GM21825 (cell line): ENCODE measurements around the gene JAG2.

ENCODE experiments used
- ATAC-seq: cut with Tn5 transposase; IDR thresholded peaks from one replicate; pipeline ENCODE4 v1.9.1; 2021; ENCODE audit warnings: mild to moderate bottlenecking, moderate library complexity; ENCODE audit not compliant: unreplicated experiment

Gene JAG2

DNA sequence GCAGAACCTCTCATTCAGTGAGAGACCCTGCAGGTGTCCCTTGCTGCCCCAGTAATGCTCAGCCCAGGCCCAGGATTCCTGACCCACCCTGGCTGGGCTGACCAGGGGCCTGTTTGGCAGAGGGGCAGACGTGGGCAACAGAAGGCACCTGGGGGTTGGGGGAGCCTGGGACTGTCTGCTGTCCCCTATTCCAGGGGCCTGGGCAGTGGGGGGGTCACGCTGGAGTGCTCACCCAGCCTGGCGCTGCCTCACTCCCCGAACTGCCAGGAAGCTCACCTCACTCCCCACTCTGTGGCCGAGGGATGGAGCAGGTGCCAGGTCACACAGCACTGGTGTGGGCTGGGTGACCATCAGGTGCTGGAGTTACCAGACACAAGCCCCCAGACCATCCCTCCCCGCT is 35.1 kb upstream of the JAG2 start:
- no peak for ATAC-seq

DNA sequence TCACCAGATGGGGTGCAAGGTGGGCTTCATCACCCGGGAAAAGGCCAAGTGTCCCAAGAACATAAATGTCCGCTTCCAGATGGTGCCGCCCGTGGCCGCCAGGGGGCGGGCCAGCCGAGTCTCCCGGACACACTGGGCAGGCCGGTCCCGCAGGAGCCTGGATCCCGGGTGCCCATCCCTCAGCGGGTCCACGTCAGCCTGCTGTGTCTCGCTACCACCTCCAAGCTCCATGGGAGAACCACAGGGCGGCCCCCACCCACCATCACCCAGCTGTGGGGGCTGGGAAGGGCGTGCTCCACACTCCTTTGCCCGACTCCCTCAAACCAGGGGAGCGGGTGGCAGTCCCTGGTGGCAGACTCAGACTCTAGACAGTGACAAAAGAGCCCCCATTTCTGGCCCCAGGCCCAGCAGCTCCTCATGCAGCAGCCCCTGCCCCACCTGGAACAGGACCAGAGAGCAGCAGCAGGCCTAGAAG is 34.5 kb upstream of the JAG2 start:
- ATAC-seq, result no peak

DNA sequence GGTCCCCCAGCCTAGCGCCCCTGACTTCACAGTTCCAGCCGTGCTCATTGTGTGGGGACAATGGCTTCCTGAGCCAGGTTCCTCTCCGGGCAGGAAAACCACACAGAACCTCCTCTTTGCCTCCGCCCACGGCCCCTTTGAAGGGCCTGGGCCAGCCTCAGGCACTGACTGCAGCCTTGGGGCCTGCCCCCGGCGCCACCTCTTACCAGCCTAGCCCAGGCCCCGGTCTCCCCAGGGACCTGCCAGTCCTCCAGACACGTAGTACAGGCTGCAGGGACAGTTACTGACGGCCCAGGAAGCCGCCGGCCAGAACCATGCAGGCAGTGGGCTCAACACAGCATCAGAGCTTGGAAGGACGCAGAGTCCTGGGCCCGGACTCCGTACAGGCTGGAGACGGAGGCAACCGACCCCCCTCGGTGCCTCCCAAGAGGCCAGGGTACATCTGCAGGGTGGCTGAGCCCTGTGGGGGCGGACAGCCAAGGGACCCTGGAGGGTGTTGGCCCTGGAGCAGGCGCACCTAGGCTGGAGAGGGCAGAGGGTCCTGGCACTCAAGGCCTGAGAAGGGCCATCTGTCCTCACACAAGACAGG is 33.4 kb upstream of the JAG2 start:
- ATAC-seq, result no peak

DNA sequence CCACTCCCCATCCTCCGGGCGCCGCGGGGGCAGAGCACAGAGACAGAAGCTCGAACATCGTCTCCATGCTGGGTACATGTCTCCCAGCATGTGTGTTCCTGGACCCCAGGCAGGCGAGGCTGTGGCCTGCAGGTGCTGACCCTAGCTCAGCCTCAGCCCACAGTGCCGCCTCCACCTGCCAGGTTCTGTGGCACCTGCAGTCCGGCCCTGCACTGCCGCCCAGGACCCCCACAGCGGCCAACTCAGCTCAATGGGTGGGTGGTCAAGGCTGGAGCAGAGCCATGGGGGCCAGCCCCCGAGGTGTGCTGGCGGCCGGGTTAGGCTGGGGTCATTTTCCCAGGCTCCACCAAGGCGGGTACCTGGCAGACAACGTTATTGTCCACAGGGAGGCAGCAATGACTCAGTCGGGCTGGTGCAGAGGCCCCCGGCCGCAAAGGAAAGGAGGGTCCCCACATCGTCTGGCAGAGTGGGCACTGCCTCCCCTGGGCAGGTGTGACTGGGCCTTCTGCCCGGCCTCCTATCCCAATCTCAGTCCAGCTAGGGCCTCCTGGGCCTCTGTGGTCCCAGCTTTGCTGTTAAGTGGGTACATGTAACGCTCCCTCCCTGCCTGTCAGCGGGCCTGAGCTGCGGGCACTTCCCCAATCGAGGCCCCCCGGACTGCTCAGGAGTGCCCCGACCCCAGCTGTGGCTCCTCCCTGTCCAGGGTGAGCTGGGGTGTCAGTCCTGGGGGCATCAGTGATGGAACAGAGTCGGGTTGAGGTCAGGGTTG is 32.8 kb upstream of the JAG2 start:
- ATAC-seq, result no peak

DNA sequence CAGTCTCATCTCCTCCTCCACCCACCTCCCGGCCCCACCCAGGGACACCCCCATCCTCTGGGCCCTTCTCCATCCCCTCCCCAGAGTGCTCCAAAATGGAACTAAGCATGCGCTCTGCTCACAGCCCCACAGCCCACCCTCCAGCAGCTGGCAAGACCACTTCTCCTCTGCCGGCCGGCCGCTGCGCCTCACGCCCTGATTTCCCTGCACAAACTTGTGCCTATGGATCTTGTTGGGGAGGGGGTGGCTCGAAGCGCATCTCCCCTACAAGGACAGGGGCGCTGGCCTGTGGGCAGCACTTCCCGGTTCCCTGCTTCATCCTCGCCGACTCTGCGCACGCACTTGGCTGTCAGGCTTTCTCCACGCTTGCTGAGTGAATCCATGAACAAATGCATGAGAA is 32.1 kb upstream of the JAG2 start:
- no peak for ATAC-seq

DNA sequence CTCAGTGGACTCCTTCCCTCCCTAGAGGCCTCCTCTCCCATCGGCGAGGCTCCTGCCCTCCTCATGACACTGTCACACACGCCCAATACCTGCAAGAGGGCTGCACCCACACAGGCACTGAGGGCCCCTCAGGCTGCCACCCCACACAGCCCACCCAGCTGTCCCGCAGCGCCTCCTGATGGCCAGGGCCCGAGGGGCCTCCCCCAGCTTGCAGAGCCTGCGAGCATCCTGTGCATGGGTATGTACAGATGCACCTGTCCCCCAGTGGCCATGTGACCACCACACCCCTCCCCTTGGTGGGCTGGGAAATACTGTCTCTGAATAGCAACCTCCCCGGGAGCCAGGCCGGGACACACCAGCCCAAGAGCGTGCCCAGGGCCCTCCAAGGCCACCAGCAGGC is 31.5 kb upstream of the JAG2 start:
- no peak for ATAC-seq

DNA sequence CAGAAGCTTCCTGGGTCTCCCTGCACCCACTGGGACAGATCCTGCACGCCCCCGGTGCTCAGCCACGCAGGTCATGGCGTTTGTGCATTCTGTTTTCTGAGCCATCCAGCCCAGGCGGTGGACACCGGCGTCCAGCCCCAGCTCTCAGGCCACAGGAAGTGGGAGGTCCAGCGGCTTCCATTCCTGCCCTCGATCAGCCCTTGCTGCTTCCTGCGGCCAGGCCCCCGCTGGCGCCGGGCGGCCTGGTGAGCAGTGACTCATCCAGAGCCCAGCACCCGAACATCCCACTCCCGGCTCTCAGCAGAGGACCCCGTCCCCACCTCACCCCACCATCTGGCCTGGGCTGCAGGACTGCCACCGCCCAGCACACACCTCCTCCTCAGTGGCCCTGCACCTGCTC is 30.5 kb upstream of the JAG2 start:
- no peak for ATAC-seq

DNA sequence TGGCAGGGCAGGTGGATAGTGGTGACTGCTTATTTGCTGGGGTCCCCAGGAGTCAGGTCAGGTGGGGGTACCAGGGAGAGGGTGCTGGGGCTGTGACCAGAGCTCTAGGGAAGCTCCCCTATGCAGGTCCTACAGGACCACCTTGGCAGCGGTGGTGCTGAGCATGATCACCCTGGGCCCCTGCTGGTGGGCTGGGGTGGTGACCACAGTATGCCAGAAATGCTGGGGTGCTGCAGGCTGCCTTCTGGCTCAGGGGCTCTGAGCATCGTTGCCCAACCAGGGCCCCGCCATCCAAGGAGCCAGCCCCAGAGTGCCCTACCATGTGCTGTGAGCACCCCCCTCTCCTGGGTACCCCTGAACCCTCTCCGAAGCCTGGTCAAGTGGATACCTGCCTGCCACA is 30.0 kb upstream of the JAG2 start:
- no peak for ATAC-seq

DNA sequence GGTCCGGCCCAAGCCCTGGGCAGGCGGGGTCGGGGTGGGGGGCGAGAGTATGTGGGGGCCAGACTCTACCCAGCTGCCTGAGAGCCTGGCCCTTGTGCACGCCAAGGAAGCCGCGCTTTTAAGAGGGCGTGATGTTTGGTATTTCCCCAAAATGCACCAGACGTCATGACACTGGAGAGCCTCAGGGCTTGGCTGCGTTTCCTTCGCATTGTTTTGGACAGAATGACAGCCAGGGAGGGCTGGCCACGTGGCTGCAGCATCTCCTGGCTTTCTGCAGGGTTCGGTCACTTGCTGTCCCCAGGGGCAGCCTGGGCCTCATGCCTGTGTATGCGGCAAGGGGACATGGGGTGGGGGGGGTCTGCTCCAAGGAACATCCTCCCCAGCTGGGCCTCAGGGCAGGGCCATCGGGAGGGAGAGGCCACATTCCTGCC is 28.6 kb upstream of the JAG2 start:
- no peak for ATAC-seq

DNA sequence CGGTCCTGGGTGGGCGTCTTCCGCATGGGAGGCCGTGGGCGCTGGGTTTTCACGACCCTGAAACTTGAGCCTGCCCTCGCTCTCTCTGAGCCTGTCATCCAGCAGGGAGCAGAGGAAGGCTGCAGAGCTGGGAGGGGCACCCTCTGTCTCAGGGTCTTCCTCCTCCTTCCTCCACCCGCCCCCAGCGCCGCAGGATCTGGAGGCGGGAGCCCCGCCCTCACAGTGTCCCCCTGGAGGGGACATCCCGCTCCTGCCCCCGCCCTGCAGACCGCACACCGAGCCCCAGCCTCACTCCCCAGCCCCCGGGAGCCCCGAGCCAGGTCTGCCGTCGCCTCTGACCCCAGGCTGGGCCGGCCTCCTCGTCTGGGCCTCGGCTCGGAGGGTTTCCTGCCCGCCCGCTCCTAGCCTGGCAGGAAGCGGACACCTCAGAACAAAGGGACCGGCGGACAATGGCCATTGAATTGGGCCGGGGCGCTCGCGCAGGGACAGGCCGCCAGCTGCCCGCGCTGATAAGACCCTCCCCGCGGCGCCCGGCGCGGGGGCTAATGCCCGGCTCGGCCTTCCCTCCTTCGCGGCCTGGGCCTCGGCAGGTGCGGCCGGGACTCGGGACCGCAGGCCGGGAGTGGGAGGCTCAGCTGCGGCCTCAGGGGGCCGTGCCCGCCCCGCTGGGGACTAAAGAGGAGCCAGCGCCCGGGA is 27.8 kb upstream of the JAG2 start:
- ATAC-seq, result no peak

DNA sequence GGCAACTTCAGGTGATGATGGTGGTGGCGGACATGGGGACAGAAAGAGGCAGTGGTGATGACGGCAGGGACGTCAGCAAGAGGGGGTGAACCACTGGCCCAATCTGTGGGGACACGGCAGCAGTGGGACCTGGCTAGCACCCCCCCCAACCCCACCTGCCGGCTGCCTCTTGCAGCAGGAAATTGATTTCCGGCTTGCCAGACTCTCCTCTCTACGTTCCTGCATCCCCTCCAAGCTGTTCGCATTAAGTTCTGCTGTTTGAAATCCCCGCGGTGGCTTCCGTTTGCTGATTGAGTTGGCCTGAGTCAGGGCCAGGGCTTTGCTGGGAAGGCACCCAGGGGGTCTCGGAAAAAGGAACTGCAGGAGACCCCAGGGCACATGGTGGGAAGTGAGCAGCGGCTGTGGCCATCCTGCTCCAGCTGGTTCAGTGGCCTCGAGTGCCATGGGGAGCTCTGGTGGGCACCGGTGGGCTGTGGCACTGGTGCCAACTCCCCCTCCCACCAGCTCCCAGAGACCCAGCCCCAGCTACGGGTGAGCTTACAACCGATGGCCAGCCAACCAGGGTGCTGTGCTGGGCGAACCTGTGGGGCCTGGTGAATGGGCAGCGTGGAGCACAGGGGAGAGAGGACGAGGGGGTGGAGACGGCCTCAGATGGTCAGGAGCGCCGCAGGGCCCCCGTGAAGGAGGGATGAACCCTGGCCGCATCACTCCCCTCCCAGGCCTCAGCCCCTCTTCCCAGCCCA is 27.1 kb upstream of the JAG2 start:
- ATAC-seq, result no peak

DNA sequence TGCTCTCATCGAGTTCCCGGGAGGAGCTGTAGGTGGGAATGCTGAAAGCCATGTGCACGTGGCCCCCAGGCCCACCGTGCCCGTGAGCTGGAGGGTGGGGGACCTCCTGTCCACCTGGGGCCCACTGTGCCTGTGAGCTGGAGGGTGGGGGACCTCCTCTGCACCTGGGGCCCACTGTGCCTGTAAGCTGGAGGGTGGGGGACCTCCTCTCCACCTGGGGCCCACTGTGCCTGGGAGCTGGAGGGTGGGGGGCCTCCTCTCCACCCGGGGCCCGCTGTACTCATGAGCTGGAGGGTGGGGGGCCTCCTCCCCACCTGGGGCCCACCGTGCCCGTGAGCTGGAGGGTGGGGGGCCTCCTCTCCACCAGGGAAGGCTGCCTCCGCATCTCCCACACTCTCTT is 26.5 kb upstream of the JAG2 start:
- ATAC-seq, result no peak

DNA sequence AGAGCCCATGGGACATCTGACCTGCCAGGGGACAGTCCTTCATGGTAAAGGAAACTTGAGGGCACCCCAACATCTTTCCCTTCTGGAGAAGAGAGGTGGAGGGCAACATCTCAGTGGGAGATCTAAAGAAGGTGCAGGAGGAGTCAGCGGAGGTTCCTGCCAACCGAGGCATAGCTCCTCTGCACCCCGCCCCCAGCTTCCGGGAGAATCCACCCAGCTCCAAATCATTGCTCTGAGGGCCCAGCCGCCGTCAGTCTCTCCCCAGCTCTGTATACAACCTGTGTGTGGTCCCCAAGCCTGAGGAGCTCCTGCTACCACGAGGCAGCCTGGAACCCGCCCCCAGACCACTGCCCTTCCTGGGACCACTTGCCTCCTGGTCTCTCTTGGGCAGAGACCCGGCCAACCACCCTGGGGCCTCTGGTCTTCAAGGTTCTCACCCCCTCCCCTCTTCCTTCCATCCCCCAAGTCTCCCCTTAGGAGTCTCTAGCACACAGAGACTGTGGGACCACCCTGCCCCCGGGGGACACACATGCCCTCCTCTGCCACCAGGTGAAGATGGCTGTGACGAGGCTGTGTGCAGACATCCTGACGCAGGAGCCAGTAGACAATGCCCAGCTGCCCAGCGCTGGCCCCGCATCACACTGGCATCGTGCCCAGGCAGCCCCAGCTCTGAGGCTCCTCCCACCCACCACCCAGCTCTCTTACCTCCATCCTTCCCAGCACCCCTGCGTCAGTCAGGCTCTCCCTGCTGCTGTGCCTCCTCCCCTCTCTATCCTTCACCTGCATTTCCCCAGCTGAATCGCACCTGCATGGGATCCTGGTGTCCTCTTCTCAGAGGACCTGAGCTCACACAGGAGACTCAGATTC is 25.6 kb upstream of the JAG2 start:
- no peak for ATAC-seq

DNA sequence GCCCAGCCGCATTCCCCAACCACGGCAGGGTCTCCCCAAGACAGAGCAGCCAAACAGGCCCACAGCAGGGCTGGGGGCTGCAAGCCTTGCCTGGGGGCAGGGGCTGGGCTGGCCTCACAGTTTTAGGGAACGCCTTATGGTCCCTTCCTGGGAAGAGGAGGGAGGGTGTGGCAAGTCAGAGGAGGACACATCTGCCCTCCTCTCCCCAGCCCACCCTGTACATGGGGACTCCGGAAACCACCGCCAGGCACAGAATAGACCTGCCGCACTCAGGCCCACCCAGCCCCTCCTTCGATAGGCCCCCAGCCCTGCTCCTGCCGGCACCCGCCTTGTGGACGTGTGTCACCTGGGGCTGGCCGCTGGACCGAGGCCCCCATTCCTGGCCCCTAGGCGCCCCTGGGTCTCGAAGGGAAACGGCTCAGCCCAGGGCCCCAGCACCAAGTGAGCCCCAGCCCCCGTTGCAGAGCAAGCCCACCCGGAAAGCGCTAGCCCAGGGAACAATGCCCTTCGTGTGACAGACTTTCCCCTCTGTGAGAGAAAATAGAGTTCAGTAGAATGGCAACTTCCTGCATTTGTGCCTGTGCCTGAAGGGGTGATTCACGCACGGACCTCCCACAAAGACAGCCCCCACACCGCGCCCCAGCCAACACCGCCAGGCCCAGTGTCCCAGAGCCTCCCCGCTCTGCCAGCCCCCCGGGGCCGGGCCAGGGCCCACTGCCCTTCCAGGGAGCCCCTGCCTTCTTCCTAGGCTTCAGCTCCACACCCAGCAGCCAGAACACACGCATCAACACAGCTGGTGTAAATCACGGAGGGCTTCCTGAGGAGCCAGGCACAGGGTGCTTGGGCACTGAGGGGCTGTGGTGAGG is 24.5 kb upstream of the JAG2 start:
- no peak for ATAC-seq

DNA sequence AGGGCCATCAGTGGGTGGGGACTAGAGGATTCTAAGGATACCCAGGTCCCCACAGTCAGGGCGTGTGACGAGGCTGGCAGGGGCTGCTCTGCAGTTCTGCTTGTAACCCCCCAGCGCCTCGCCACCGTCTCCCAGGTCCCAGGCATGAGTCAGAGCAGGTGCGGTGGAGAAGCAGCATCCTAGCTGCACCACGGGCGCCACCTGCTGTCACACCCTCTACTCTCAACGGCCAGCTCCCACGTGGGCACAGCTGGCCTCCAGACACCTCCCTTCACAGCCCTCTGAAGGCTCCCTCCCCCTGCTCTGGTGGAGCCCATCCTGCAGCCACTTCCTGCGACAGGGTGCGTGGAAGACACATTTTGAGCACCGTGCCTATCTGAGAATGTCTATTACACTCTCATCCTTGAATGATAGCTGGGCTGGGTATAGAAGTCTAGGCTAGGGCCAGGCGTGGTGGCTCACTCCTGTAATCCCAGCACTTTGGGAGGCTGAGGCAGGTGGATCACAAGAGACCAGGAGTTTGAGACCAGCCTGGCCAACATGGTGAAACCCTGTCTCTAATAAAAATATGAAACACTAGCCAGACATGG is 19.5 kb upstream of the JAG2 start:
- ATAC-seq, result no peak

DNA sequence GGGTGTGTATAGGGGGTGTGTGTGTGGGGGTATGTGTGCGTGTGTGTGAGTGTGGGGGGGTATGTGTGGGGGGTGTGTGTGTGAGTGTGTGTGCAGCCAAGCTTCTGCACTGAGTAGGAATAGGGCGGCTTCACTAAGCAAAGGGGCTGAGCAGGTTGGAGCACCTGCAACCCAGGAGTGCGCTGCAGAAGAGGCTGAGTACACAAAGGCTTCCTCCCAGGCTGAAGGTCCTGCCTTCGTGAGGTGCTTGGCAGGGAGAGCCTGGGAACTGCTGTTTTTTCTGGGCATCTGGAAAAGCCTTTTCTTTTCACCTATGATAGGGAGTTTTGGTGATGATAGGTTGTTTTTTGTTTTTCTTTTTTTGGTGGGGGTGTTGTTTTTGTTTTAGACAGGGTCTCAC is 18.5 kb upstream of the JAG2 start:
- no peak for ATAC-seq

DNA sequence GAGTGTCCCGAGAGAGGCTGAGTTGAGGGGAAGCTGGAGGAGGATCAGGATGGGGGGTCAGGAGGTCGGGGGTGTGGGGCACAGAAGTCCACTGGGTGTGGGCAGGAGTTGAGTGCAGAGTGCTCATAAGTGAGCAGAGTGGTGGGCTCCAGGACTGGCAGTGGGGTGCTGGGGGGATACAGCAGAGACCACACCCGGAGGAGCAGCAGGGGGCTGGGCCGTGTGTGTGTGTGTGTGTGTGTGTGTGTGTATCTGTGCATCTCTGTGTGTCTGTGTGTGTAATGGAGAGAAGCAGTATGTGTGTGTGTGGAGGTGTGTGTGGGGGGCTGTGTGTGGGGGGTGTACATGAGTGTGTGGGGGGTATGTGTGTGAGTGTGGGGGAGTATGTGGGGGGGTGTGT is 17.4 kb upstream of the JAG2 start:
- ATAC-seq, result no peak

DNA sequence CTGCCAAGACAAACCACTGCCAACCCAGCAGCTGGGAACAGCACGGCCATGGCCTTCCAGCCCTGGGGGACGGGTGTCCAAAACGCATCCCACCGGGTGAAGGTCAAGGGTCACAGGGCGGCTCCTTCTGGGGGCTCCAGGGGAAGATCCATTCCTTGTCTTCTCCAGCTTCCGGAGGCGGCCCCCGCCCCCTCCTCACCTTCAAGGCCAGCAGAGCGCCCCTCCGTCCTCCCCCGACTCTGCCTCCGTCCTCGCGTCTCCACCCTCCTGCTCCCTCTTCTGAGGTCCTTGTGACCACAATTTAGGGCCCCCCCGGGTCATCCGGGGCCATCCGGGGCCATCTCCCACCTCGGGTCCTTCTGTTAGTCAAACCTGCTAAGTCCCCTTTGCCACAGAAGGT is 16.4 kb upstream of the JAG2 start:
- ATAC-seq, result no peak

DNA sequence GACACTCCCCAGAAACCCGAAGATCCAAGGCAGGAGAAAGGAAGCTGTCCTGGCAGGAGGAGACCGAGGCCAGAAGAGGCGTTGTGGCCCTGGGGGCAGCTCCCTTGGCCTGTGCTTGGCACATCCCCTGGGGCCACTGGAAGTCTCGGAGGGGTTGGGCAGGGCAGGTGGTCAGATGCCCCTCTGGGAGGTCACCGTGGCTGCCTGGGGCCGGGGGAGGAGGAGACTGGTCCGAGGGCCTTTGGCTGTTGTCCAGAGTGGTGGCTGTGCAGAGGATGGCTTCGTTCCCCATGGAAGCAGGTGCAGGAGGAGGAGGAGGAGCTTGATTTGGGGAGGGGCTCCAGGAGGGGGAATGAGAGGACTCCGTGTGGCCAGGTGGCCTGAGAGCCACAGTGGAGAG is 15.9 kb upstream of the JAG2 start:
- no peak for ATAC-seq
